Activated T-helper 17 cell treated with anti-CD3 and anti-CD28 coated beads, Interleukin-2, amount 50 U/mL, for 72 hours (primary cell): Measurements from ENCODE around the gene ATP2A2. TPM values are rescaled to one million over a fixed set of nuclear protein-coding genes. Genes with fewer than 3 reads are reported as not detected.
"Not testable (repeated sequence)": the region's sequence is repeated elsewhere in the genome, so short reads cannot be mapped to it uniquely, and the experiment has no call there.

Experiments
- ATAC-seq: fragments of 150-1000 bp; cut with Tn5 transposase; replicated peaks from 2 replicates; pipeline ENCODE4 v1.10.0; 2021; ENCODE audit warnings: mild to moderate bottlenecking, moderate library complexity
- H3K27ac Mint-ChIP-seq: one replicate; pipeline ENCODE4 v1.8.0; 2022; ENCODE audit warnings: mixed read lengths
- H3K27me3 Mint-ChIP-seq: one replicate; pipeline ENCODE4 v1.8.0; 2022; ENCODE audit warnings: mixed read lengths
- H3K36me3 Mint-ChIP-seq: one replicate; pipeline ENCODE4 v1.8.0; 2022; ENCODE audit warnings: low read depth, mild to moderate bottlenecking, mixed read lengths
- H3K4me1 Mint-ChIP-seq: one replicate; pipeline ENCODE4 v1.8.0; 2022; ENCODE audit warnings: mixed read lengths
- H3K4me3 Mint-ChIP-seq: one replicate; pipeline ENCODE4 v1.8.0; 2022; ENCODE audit warnings: mild to moderate bottlenecking, mixed read lengths
- H3K9me3 Mint-ChIP-seq: one replicate; pipeline ENCODE4 v1.8.0; 2022; ENCODE audit warnings: mixed read lengths
- total RNA-seq, 2 donors: library from RNA; stranded (reverse); gene quantifications; one replicate each; pipeline ENCODE4 v1.2.3, GENCODE V29; 2022

Gene ATP2A2
- total RNA-seq, 2 donors from 2014 or later: 135 to 261 TPM

- Mint-ChIP-seq H3K9me3 (no peaks in the 10 kb centered on the region), H3K27ac (no peak overlapping the region)
- no peak for ATAC-seq
These were observed 29.7 kb upstream of the ATP2A2 start for GRCh38 chr12:110251381-110251780.

DNA sequence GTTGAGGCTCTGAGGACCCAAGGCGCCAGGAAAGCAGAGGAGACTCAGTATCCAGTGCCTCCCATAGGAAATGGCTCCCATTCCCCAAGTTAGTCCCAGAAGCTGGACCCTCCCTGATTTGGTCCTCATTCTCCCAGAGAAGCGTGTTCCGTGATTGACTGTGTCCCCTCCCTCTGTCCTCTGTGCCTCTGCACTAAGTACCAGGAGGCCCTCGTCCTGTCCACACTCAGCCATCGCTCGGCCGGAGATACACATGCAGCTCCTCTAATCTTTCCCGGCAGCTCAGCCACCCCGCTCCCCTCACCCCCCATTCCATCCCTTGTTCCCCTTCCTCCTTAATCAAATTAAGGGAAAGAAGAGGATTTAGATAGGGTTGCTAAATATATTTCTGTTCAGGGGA lies 28.3 kb upstream of the ATP2A2 start:
- Mint-ChIP-seq H3K27ac (no peak overlapping the region), H3K4me3 (no peak overlapping the region), H3K36me3 (no peaks in the 10 kb centered on the region), H3K27me3 (no peaks in the 10 kb centered on the region), H3K9me3 (no peaks in the 10 kb centered on the region), H3K4me1 (no peaks in the 10 kb centered on the region)
- ATAC-seq: no peak

More at GRCh38 chr12:110251381-110251780, 29.7 kb upstream of the ATP2A2 start:
- no peak overlapping the region for H3K4me3 Mint-ChIP-seq
- H3K4me1 Mint-ChIP-seq: no peaks in the 10 kb centered on the region
- H3K36me3 Mint-ChIP-seq: no peaks in the 10 kb centered on the region
- H3K27me3 Mint-ChIP-seq: no peaks in the 10 kb centered on the region

GRCh38 chr12:110253176-110253575 lies 27.9 kb upstream of the ATP2A2 start:
- Mint-ChIP-seq H3K27me3 (no peaks in the 10 kb centered on the region), H3K27ac (no peak overlapping the region), H3K36me3 (no peaks in the 10 kb centered on the region), H3K4me1 (no peaks in the 10 kb centered on the region), H3K9me3 (no peaks in the 10 kb centered on the region), H3K4me3 (no peak overlapping the region)
- ATAC-seq: no peak

DNA sequence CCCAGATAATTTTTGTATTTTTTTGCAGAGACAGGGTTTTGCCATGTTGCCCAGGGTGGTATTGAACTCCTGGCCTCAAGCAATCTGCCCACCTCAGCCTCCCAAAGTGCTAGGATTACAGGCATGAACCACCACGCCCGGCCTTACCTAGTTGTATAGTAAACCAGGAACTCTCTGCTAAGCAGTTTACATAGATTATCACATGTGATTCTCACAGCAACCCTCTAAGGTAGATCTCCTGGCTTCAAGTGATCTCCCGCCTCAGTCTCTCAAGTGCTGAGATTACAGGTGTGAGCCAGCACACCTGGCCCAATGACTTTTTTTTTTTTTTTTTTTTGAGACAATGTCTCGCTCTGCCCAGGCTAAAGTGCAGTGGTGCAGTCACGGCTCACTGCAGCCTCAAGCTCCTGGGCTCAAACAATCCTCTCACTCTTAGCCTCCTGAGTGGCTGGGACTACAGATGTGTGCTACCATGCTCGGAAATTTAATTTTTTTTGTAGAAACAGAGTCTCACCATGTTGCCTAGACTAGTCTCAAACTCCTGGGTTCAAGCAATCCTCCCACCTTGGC lies 26.0 kb upstream of the ATP2A2 start:
- Mint-ChIP-seq H3K27me3 (no peaks in the 10 kb centered on the region), H3K27ac (no peak overlapping the region), H3K4me1 (no peaks in the 10 kb centered on the region), H3K4me3 (no peak overlapping the region), H3K36me3 (no peaks in the 10 kb centered on the region), H3K9me3 (no peaks in the 10 kb centered on the region)
- ATAC-seq: no peak

GRCh38 chr12:110255890-110256456 lies 25.1 kb upstream of the ATP2A2 start:
- H3K4me1 Mint-ChIP-seq, H3K4me3 Mint-ChIP-seq, ATAC-seq, H3K27ac Mint-ChIP-seq, H3K9me3 Mint-ChIP-seq, H3K27me3 Mint-ChIP-seq, H3K36me3 Mint-ChIP-seq: not testable (repeated sequence)

DNA sequence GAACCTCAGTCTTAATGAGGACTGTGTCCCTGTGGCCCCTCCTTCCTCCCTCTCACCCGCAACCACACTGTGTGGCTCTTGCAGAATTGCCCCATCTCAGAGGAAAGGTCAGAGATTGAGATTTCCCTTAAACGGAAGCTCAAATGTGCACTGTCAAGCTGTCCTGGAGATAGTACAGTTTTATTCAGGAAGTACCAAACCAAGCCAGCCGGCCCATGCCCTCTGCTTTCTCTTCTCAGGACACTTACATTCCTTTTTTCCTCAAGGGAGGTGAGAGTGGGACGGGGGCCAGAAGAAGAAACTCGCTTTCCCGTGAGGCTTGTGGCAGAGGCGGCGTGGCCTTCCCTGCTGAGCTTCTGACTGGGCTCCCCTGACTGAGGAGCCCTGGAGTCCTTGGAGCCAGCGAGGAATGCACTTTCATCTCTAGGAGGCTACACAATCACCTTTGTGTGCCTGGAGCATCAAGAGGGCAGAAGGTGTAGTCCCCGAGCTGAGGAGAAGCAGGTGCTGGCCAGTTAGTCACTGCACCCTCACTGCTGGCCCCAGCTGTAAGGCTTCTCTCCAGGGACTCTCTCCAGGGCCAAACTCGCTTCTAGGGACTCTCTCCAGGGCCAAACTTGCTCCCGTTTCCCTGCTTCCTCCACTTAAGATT lies 24.1 kb upstream of the ATP2A2 start:
- H3K27me3 Mint-ChIP-seq: no peaks in the 10 kb centered on the region
- H3K4me1 Mint-ChIP-seq: no peaks in the 10 kb centered on the region
- no peaks in the 10 kb centered on the region for H3K36me3 Mint-ChIP-seq
- ATAC-seq: no peak
- H3K4me3 Mint-ChIP-seq: no peak overlapping the region
- no peak overlapping the region for H3K27ac Mint-ChIP-seq
- H3K9me3 Mint-ChIP-seq: no peaks in the 10 kb centered on the region

DNA sequence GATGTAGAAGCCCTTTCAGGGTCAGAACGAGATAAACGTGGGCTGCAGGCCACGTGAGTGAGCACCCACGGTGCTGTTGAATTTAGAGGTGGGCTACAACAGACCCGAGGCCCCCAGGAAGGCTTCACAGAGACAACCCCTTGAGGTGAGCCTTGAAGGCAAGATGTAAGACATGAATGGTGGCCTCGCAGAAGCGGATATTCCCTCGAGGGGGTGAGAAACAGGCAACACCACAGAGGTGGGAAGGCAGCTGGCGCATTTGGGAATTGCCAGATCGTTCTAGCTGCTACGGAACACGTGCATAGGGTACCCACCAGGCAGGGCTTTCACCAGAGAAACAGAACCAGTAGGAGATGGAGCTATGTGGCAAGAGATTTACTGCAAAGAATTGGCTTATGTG lies 22.6 kb upstream of the ATP2A2 start:
- H3K27ac Mint-ChIP-seq: no peak overlapping the region
- no peaks in the 10 kb centered on the region for H3K4me1 Mint-ChIP-seq
- no peaks in the 10 kb centered on the region for H3K27me3 Mint-ChIP-seq
- H3K4me3 Mint-ChIP-seq: no peak overlapping the region
- H3K9me3 Mint-ChIP-seq: no peaks in the 10 kb centered on the region
- ATAC-seq: no peak
- no peaks in the 10 kb centered on the region for H3K36me3 Mint-ChIP-seq

DNA sequence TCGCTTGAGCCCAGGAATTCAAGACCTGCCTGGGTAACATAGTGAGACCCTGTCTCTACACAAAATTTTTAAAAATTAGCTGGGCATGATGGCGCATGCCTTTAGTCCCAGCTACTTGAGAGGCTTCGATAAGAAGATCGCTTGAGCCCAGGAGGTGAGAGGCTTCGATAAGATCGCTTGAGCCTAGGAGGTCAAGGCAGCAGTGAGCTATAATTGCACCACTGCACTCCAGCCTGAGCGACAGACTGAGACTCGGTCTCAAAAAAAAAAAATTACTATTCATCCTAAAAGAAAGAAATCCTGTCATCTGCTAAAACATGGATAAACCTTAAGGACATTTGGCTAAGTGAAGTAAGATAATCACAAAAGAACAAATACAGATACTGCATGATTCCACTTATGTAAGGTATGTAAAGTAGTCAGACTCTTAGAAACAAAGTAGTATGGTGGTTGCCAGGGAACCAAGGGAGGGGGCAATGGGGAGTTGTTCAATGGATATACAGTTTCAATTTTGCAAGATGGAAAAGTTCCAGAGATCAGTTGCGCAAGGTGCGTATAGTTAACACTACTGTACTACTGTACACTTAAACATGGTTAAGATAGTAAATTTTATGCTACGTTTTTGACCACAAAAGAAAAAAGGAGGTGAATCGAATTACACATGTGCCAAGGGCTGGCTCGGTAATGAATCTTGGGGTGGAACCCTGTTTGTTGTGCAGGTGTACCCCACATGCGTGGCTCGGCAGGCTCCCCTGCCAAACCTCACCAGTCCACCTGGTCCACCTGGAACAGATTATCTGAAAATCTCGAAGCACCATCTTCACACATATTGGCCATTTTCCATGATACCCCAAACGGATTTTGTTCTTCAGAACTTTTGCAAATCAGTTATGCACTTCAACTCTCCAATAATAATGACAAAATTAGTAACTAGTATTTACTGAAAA lies 18.3 kb upstream of the ATP2A2 start:
- Mint-ChIP-seq H3K36me3 (no peaks in the 10 kb centered on the region), H3K4me1 (no peaks in the 10 kb centered on the region), H3K27ac (no peak overlapping the region), H3K27me3 (no peaks in the 10 kb centered on the region), H3K4me3 (no peak overlapping the region), H3K9me3 (no peaks in the 10 kb centered on the region)
- no peak for ATAC-seq

- Mint-ChIP-seq H3K27ac (no peak overlapping the region), H3K4me3 (no peak overlapping the region), H3K27me3 (peaks cover 3% of the 10 kb centered on the region), H3K9me3 (no peaks in the 10 kb centered on the region), H3K36me3 (no peaks in the 10 kb centered on the region), H3K4me1 (no peaks in the 10 kb centered on the region)
- ATAC-seq: no peak
These were observed 14.6 kb upstream of the ATP2A2 start for GRCh38 chr12:110266381-110266960.

DNA sequence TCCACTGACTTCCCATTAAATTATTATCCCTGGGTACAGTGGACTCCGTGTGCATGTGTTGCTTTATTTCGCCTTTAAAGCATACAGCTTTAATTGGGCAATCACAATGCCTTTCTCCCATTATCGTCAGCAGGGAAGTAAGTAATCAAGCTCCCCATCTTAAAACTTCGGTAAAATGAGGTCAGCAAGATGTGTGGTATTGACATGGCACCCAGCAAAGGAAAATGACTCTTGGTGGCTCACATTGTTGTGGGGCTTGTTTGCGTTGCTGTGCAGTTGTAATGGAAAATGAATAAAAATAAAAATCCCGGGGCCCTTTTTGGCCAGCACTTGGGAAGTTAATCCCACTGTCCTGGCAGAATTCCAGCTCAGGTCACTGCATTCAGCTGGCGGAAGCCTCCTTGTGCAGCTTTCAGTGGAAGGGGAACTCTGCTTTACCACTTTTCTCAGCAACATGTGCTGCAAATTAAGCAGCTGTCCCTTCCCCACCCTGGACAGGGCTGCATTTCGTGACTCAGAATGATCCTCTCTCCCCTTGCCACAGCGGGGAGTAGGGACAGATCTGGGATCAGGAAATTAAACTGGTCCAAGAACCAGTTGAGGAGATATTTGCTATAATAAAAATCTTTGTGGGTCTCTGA lies 13.9 kb upstream of the ATP2A2 start:
- Mint-ChIP-seq H3K27me3 (peaks cover 3% of the 10 kb centered on the region), H3K9me3 (no peaks in the 10 kb centered on the region)
- ATAC-seq: no peak

DNA sequence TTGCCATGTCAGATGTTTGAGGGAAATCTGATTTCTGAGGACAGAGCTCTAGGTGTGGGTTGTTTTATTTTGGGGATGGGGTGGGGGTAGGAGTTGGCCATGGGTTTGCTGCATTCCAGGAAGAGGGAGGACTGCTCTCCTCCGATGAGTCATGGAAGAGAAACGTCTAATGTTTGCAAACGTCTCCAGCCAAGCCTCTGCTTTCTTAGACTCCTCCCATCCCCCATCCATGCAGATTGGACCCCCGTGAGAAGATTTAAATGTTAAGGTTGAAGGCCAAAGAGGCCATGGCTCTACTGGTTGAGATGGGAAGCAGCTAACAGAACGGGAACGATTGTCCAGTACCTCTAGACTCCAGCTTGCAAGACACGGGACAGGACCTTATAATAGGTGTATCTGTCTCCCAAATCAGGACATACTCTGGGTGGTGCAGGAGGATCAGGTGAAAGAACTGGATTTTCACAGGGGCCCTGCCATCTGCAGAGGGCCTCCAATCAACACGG lies 11.4 kb upstream of the ATP2A2 start:
- H3K4me3 Mint-ChIP-seq: no peak overlapping the region
- H3K4me1 Mint-ChIP-seq: no peaks in the 10 kb centered on the region
- H3K27me3 Mint-ChIP-seq: peaks cover 3% of the 10 kb centered on the region
- ATAC-seq: no peak
- no peaks in the 10 kb centered on the region for H3K9me3 Mint-ChIP-seq
- H3K36me3 Mint-ChIP-seq: no peaks in the 10 kb centered on the region
- H3K27ac Mint-ChIP-seq: no peak overlapping the region

More for the DNA sequence above, 13.9 kb upstream of the ATP2A2 start:
- Mint-ChIP-seq H3K4me1 (no peaks in the 10 kb centered on the region), H3K27ac (no peak overlapping the region), H3K4me3 (no peak overlapping the region), H3K36me3 (no peaks in the 10 kb centered on the region)

- peaks cover 3% of the 10 kb centered on the region for H3K27me3 Mint-ChIP-seq
- no peak for ATAC-seq
- no peak overlapping the region for H3K4me3 Mint-ChIP-seq
These were observed 10.7 kb upstream of the ATP2A2 start for GRCh38 chr12:110270125-110270962.

DNA sequence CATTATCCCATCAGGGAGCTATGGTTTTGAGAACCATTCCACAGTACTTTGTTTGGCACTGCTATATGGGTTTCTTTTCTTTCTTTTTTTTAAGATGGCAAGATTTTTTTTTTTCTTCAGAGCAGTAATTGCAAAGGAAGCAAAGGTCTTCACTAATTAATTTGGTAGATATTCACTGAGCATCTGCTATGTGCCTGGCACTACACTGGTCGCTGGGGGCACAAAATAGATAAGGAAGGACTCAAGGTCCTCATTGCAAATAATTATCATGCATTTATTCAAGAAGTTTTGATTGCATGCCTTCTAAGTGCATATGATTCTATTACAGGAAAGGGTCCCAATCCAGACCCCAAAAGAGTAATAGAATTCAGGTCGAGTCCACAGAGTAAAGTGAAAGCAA lies 10.0 kb upstream of the ATP2A2 start:
- Mint-ChIP-seq H3K4me3 (no peak overlapping the region), H3K36me3 (no peaks in the 10 kb centered on the region)

More at GRCh38 chr12:110270125-110270962, 10.7 kb upstream of the ATP2A2 start:
- H3K9me3 Mint-ChIP-seq: no peaks in the 10 kb centered on the region
- H3K36me3 Mint-ChIP-seq: no peaks in the 10 kb centered on the region
- H3K4me1 Mint-ChIP-seq: no peaks in the 10 kb centered on the region
- H3K27ac Mint-ChIP-seq: no peak overlapping the region

More for the DNA sequence above, 10.0 kb upstream of the ATP2A2 start:
- H3K27ac Mint-ChIP-seq: no peak overlapping the region
- peaks cover 3% of the 10 kb centered on the region for H3K27me3 Mint-ChIP-seq
- no peaks in the 10 kb centered on the region for H3K9me3 Mint-ChIP-seq
- H3K4me1 Mint-ChIP-seq: no peaks in the 10 kb centered on the region
- no peak for ATAC-seq
